ENCODE results near the gene AMBP. TPM values are rescaled to one million over a fixed set of nuclear protein-coding genes. Genes with fewer than 3 reads are reported as not detected.
"Not testable (repeated sequence)": the region's sequence is repeated elsewhere in the genome, so short reads cannot be mapped to it uniquely, and the experiment has no call there.

Gene AMBP
- total RNA-seq, 1 experiment from 2014 or later, result 0.62 TPM

DNA sequence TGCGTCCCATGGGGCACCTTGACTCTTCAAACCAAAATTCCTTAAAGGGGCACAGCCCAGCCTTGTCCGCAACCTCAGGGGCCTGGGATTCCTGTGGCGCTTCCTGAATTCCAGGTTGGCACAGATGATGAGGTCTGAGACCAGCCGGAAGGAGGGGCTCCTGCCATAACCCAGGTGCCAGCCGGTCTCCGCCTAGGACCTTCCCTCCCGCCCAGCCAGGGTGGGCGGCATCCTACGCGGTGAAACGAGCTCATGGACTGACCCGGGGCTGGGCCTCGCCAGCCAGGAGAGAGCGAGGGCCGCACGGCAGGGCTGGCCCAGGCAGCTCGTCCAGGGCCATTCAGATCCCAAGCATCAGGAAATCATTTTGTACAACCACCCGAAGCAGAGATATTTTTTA lies 23.0 kb downstream of the AMBP start:
- no peak for DNase-seq (ENCODE audit: extremely low read depth, low read depth)

GRCh38 chr9:114054191-114054690 lies 23.9 kb downstream of the AMBP start:
- no peak for DNase-seq (ENCODE audit: extremely low read depth, low read depth)

GRCh38 chr9:114053246-114054005 lies 24.7 kb downstream of the AMBP start:
- no peak for DNase-seq (ENCODE audit: extremely low read depth, low read depth)

GRCh38 chr9:114051706-114052105 lies 26.4 kb downstream of the AMBP start:
- DNase-seq (ENCODE audit: extremely low read depth, low read depth), result no peak

- DNase-seq (ENCODE audit: extremely low read depth, low read depth), result no peak
These were observed 26.8 kb downstream of the AMBP start for GRCh38 chr9:114051281-114051680.

DNA sequence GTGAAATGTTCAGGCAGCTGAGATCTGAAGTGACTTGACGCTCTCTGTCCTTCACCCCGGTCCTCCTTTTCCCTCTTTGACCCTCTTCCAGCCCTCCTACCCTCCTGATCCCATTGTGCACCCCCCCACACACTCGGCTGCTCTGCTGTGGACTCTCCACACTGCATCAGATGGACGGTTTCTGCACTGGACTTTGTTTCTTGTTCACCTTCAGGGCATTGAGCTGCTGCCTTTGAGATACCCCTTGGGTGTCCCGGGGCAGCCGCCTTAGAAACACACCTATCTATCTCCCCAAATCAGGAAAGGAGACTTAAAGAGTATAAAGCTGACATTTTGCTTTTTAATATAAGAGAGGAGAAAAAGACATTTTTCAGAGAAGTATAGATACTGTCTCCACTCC lies 27.5 kb downstream of the AMBP start:
- DNase-seq (ENCODE audit: extremely low read depth, low read depth), result no peak

DNA sequence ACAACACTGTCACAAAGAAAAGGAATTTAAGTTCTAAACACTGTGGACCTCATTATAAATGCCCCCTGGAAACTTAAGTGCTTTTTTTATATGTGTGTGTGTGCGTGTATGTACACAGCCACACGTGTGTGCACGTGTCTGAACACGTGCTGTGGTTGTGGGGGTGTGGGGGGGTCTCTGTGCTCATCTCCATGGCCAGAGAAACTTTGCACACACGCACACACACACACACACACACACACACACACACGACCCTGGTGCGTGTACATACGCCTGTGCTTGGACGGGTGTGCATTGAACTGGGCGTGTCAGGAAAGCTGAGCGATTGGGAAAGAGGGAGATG lies 27.9 kb downstream of the AMBP start:
- no peak for DNase-seq (ENCODE audit: extremely low read depth, low read depth)

GRCh38 chr9:114049441-114050225 lies 28.5 kb downstream of the AMBP start:
- DNase-seq (ENCODE audit: extremely low read depth, low read depth), result no peak

DNA sequence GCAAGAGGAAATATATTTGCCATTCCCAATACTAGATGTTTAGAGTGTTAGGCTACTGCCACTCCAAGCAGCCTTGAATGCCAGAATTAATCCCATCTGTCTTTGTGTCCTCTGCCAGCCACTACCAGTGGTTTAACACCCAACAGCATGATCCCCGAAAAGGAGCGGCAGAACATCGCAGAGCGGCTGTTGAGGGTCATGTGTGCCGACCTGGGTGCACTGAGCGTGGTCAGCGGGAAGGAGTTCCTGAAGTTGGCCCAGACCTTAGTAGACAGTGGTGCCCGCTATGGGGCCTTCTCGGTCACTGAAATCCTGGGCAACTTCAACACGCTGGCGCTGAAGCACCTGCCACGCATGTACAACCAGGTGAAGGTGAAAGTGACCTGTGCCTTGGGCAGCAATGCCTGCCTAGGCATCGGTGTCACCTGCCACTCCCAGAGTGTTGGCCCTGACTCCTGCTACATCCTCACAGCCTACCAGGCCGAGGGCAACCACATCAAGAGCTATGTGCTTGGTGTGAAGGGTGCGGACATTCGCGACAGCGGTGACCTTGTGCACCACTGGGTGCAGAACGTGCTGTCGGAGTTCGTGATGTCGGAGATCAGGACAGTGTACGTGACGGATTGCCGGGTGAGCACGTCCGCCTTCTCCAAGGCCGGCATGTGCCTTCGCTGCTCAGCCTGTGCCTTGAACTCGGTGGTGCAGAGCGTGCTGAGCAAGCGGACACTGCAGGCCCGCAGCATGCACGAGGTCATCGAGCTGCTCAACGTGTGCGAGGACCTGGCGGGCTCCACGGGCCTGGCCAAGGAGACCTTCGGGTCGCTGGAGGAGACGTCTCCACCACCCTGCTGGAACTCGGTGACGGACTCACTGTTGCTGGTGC lies 29.3 kb downstream of the AMBP start:
- DNase-seq (ENCODE audit: extremely low read depth, low read depth), result no peak

- DNase-seq (ENCODE audit: extremely low read depth, low read depth), result peak; percentile 4
These were observed 30.4 kb downstream of the AMBP start for GRCh38 chr9:114047717-114048116.

DNA sequence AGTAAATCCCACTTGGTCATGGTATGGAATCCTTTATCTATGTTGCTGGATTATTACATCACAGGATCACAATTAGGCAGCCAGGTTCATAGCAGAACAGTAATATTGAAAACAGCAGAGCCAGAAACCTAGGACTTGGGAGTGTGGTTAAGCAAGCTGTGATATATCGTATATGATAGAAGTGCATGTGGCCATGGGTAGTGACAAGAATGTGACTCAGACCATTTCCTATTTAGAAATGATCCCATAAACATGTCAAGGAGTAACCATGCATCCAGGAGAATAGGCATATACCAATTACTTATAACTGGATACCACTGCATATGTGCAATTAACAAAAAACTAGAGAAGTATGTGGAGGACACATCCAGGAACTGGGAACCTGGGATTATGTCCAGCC lies 31.2 kb downstream of the AMBP start:
- DNase-seq (ENCODE audit: extremely low read depth, low read depth), result no peak

DNA sequence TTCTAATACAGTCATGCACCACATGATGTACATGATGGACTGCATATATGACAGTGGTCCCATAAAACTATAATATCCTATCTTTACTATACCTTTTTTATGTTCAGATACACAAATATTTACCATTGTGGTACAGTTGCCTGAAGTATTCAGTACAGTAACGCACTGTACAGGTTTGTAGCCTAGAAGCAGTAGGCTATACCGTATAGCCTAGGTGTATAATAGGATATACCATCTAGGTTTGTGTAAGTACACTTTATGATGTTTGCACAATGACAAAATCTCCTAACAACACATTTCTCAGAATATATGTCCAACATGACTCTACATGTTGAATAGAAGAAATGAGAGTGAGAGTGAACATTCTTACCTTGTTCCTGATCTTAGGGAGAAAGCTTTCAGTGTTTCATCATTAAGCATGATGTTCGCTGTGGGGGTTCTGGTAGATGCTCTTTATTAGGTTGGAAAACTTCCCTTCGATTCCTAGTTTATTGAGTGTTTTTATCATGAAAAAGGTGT lies 31.8 kb downstream of the AMBP start:
- DNase-seq (ENCODE audit: extremely low read depth, low read depth), result no peak

DNA sequence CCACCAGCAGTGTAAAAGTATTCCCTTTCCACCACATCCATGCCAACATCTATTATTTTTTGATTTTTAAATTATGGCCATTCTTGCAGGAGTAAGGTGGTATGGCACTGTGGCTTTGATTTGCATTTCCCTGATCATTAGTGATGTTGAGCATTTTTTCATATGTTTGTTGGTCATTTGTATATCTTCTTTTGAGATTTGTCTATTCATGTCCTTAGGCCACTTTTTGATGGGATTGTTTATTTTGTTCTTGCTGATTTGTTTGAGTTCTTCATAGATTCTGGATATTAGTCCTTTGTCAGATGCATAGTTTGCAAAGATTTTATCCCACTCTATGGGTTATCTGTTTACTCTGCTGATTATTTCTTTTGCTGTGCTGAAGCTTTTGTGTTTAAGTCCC lies 34.4 kb downstream of the AMBP start:
- not testable (repeated sequence) for DNase-seq (ENCODE audit: extremely low read depth, low read depth)

GRCh38 chr9:114039484-114039883 lies 38.6 kb downstream of the AMBP start:
- no peak for DNase-seq (ENCODE audit: extremely low read depth, low read depth)

GRCh38 chr9:114038724-114039313 lies 39.3 kb downstream of the AMBP start:
- no peak for DNase-seq (ENCODE audit: extremely low read depth, low read depth)

DNA sequence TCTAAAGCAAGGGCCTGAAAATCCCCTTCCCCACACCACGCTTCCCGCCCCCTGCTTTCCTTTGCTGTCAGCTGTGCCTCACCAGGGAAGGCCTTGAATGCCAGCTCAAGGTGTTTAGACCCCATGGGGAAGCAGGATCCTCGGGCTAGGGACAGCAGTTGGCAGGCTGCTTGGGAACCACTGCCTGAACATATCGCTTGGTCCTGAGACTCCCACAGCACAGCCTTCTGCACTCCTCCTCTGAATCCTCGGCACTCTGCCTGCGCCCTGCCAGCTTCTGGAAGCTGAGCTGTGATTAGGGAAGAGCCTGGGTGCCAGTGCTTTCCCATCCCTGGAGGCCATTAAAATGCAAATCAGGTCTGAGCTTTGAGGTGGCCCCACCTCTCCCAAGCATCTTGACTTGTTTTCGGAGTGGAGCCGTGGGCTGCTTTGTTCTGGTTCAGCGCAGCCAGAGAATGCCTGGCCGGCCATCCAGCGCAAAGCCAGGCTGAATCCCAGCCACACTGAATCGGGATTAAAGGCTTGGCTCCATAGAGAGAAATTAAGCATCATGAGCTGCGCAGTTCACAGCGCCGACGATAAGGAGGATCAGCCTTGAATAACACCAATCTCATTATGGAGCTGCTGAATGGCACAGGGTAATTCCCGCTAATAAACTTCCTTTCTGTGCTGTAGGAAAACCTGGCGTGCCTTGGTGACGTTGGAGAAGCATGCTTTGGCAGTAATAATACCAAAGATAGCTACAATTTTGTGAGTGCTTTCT lies 40.0 kb downstream of the AMBP start:
- DNase-seq (ENCODE audit: extremely low read depth, low read depth), result no peak

DNA sequence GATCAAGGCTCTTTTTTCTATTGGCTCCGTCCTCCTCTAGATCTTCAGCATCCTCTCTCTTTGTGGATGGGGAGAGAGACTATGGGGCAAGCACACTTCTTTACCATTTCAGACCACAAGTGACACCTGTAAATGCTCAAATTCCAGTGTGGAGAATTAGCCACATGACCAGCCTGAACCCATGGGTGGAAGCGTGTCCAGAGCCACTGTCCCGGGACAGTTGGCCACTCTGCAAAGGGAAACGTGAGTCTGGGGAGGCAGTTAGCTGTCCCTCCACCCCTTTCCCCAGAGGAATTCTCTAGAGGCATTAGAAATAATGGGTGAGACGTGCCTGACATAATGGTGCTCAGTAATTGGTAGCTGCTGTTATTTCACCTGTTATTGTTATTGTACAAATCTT lies 40.9 kb downstream of the AMBP start:
- no peak for DNase-seq (ENCODE audit: extremely low read depth, low read depth)

- DNase-seq (ENCODE audit: extremely low read depth, low read depth), result no peak
These were observed 42.0 kb downstream of the AMBP start for GRCh38 chr9:114035845-114036801.
